ENCODE results near the gene DDX51. TPM values are rescaled to one million over a fixed set of nuclear protein-coding genes. Genes with fewer than 3 reads are reported as not detected.

The DDX51 gene
- total and polyA plus RNA-seq, 2 experiments from 2014 or later, result 12.4 to 18.3 TPM

DNA sequence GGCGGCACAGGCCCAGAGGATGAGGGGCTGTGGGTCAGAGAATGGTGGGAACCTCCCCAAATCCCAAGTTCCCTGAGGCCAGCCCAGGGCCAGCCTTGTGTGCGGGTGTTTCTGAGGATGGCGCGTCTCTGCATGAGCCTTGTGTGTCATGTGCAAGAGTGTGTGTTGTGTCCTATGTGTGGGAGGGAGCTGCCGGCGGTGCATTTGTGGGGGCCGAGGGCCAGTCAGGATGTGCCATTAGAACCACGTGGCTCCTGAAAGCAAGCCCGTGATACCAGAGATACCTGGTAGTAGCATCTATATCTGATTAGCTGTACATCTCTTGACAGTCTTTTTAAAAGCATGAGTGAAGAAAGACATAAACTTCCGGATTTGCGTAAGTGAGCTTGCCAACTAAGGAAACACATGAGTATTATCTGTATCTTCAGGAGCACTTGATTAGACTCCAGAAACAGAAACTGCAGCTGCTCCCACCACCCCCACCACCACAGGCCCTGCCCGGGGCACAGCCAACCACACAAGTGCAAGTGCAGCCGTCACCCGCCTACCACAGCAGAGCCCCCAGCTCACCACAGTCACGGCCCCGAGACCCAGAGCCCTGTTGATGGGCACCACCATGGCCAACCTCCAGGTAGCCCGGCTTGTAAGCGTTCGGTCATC lies 19.2 kb downstream of the DDX51 start:
- Mint-ChIP-seq H3K27me3 (ENCODE audit: insufficient read depth, low read depth, poor library complexity) (peaks cover 15% of the 10 kb centered on the region), H3K4me3 (no peak overlapping the region), H3K4me1 (no peaks in the 10 kb centered on the region), H3K36me3 (ENCODE audit: low read depth) (peaks cover 77% of the 10 kb centered on the region), H3K27ac (no peak overlapping the region), H3K9me3 (peaks cover 31% of the 10 kb centered on the region)
- Histone ChIP-seq H3K4me3 (no peak overlapping the region), H3K79me2 (replicated peaks; ENCODE audit: insufficient read depth) (no peaks in the 10 kb centered on the region), H3K36me3 (ENCODE audit: insufficient read depth) (peaks cover 37% of the 10 kb centered on the region; the same call in 1 of the 2 replicates), H4K20me1 (replicated peaks; ENCODE audit: insufficient read depth) (no peaks in the 10 kb centered on the region), H3K27ac (ENCODE audit: low read depth) (no peak overlapping the region), H3K9me2 (ENCODE audit: insufficient read depth) (no peaks in the 10 kb centered on the region), H3K4me2 (no peak overlapping the region), H2AFZ (no peak overlapping the region), H3K4me1 (ENCODE audit: insufficient read depth) (no peaks in the 10 kb centered on the region), H3K27me3 (ENCODE audit: insufficient read depth) (no peaks in the 10 kb centered on the region), H3F3A (replicated peaks; ENCODE audit: low read depth) (no peaks in the 10 kb centered on the region)
- no peak for ATAC-seq
- no peak for TF ChIP-seq NANOG (IDR thresholded peaks at IDR 0.05; ENCODE audit: borderline replicate concordance)
- TF ChIP-seq POLR2AphosphoS5 (IDR thresholded peaks at IDR 0.05; ENCODE audit: low read depth), result no peak
- TF ChIP-seq, protein P1, sequence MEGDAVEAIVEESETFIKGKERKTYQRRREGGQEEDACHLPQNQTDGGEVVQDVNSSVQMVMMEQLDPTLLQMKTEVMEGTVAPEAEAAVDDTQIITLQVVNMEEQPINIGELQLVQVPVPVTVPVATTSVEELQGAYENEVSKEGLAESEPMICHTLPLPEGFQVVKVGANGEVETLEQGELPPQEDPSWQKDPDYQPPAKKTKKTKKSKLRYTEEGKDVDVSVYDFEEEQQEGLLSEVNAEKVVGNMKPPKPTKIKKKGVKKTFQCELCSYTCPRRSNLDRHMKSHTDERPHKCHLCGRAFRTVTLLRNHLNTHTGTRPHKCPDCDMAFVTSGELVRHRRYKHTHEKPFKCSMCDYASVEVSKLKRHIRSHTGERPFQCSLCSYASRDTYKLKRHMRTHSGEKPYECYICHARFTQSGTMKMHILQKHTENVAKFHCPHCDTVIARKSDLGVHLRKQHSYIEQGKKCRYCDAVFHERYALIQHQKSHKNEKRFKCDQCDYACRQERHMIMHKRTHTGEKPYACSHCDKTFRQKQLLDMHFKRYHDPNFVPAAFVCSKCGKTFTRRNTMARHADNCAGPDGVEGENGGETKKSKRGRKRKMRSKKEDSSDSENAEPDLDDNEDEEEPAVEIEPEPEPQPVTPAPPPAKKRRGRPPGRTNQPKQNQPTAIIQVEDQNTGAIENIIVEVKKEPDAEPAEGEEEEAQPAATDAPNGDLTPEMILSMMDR (conservative IDR thresholded peaks at IDR 0.05; ENCODE audit: low read depth in 2 of 2), result no peak
- no peak for TF ChIP-seq JUNB (IDR thresholded peaks at IDR 0.05; ENCODE audit: unreplicated experiment)
- no peak for TF ChIP-seq STAT1 (IDR thresholded peaks at IDR 0.05; ENCODE audit: unreplicated experiment)
- no peak for TF ChIP-seq ZNF331 (CRISPR knock-in tag; IDR thresholded peaks at IDR 0.05; ENCODE audit: low read depth)
- TF ChIP-seq, protein P2, sequence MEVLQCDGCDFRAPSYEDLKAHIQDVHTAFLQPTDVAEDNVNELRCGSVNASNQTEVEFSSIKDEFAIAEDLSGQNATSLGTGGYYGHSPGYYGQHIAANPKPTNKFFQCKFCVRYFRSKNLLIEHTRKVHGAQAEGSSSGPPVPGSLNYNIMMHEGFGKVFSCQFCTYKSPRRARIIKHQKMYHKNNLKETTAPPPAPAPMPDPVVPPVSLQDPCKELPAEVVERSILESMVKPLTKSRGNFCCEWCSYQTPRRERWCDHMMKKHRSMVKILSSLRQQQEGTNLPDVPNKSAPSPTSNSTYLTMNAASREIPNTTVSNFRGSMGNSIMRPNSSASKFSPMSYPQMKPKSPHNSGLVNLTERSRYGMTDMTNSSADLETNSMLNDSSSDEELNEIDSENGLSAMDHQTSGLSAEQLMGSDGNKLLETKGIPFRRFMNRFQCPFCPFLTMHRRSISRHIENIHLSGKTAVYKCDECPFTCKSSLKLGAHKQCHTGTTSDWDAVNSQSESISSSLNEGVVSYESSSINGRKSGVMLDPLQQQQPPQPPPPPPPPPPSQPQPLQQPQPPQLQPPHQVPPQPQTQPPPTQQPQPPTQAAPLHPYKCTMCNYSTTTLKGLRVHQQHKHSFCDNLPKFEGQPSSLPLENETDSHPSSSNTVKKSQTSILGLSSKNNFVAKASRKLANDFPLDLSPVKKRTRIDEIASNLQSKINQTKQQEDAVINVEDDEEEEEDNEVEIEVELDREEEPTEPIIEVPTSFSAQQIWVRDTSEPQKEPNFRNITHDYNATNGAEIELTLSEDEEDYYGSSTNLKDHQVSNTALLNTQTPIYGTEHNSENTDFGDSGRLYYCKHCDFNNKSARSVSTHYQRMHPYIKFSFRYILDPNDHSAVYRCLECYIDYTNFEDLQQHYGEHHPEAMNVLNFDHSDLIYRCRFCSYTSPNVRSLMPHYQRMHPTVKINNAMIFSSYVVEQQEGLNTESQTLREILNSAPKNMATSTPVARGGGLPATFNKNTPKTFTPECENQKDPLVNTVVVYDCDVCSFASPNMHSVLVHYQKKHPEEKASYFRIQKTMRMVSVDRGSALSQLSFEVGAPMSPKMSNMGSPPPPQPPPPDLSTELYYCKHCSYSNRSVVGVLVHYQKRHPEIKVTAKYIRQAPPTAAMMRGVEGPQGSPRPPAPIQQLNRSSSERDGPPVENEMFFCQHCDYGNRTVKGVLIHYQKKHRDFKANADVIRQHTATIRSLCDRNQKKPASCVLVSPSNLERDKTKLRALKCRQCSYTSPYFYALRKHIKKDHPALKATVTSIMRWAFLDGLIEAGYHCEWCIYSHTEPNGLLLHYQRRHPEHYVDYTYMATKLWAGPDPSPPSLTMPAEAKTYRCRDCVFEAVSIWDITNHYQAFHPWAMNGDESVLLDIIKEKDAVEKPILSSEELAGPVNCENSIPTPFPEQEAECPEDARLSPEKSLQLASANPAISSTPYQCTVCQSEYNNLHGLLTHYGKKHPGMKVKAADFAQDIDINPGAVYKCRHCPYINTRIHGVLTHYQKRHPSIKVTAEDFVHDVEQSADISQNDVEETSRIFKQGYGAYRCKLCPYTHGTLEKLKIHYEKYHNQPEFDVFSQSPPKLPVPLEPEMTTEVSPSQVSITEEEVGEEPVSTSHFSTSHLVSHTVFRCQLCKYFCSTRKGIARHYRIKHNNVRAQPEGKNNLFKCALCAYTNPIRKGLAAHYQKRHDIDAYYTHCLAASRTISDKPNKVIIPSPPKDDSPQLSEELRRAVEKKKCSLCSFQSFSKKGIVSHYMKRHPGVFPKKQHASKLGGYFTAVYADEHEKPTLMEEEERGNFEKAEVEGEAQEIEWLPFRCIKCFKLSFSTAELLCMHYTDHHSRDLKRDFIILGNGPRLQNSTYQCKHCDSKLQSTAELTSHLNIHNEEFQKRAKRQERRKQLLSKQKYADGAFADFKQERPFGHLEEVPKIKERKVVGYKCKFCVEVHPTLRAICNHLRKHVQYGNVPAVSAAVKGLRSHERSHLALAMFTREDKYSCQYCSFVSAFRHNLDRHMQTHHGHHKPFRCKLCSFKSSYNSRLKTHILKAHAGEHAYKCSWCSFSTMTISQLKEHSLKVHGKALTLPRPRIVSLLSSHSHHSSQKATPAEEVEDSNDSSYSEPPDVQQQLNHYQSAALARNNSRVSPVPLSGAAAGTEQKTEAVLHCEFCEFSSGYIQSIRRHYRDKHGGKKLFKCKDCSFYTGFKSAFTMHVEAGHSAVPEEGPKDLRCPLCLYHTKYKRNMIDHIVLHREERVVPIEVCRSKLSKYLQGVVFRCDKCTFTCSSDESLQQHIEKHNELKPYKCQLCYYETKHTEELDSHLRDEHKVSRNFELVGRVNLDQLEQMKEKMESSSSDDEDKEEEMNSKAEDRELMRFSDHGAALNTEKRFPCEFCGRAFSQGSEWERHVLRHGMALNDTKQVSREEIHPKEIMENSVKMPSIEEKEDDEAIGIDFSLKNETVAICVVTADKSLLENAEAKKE (CRISPR knock-in tag; IDR thresholded peaks at IDR 0.05), result no peak
- TF ChIP-seq, protein P3, sequence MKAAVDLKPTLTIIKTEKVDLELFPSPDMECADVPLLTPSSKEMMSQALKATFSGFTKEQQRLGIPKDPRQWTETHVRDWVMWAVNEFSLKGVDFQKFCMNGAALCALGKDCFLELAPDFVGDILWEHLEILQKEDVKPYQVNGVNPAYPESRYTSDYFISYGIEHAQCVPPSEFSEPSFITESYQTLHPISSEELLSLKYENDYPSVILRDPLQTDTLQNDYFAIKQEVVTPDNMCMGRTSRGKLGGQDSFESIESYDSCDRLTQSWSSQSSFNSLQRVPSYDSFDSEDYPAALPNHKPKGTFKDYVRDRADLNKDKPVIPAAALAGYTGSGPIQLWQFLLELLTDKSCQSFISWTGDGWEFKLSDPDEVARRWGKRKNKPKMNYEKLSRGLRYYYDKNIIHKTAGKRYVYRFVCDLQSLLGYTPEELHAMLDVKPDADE (IDR thresholded peaks at IDR 0.05), result no peak
- TF ChIP-seq EZH2 (IDR thresholded peaks at IDR 0.05; ENCODE audit: low read depth, unreplicated experiment), result no peak
- TF ChIP-seq, protein P4, sequence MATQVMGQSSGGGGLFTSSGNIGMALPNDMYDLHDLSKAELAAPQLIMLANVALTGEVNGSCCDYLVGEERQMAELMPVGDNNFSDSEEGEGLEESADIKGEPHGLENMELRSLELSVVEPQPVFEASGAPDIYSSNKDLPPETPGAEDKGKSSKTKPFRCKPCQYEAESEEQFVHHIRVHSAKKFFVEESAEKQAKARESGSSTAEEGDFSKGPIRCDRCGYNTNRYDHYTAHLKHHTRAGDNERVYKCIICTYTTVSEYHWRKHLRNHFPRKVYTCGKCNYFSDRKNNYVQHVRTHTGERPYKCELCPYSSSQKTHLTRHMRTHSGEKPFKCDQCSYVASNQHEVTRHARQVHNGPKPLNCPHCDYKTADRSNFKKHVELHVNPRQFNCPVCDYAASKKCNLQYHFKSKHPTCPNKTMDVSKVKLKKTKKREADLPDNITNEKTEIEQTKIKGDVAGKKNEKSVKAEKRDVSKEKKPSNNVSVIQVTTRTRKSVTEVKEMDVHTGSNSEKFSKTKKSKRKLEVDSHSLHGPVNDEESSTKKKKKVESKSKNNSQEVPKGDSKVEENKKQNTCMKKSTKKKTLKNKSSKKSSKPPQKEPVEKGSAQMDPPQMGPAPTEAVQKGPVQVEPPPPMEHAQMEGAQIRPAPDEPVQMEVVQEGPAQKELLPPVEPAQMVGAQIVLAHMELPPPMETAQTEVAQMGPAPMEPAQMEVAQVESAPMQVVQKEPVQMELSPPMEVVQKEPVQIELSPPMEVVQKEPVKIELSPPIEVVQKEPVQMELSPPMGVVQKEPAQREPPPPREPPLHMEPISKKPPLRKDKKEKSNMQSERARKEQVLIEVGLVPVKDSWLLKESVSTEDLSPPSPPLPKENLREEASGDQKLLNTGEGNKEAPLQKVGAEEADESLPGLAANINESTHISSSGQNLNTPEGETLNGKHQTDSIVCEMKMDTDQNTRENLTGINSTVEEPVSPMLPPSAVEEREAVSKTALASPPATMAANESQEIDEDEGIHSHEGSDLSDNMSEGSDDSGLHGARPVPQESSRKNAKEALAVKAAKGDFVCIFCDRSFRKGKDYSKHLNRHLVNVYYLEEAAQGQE (IDR thresholded peaks at IDR 0.05; ENCODE audit: unreplicated experiment), result no peak
- TF ChIP-seq CREB1 (CRISPR knock-in tag; IDR thresholded peaks at IDR 0.05; ENCODE audit: low read depth), result no peak
- TF ChIP-seq ZNF114 (CRISPR knock-in tag; IDR thresholded peaks at IDR 0.05), result no peak
- no peak for TF ChIP-seq EZH2phosphoT487 (IDR thresholded peaks at IDR 0.05; ENCODE audit: unreplicated experiment)
- no peak for DNase-seq (ENCODE audit: low spot score)

Measured in GM23338 (cell line).